Fibroblast of lung (primary cell): ENCODE data around the gene BNIP5. TPM values are rescaled to one million over a fixed set of nuclear protein-coding genes. Genes with fewer than 3 reads are reported as not detected.

Experiments used
- DNase-seq, 2 donors: peaks; one replicate each; pipeline versions ENCODE4 v3.0.0 to v3.0.0-alpha.2; 2010; ENCODE audit warnings: low read depth in 2 of 2
- H2AFZ ChIP-seq: 2 replicates; pipeline ENCODE4 v1.5.1; 2012; ENCODE audit warnings: low read length, control low read depth, inconsistent platforms
- H3K27ac ChIP-seq: 2 replicates; pipeline ENCODE4 v1.5.1; 2011; ENCODE audit warnings: low read length, control low read depth; ENCODE audit not compliant: insufficient read depth
- H3K27me3 ChIP-seq: 2 replicates; pipeline ENCODE4 v1.5.1; 2011; ENCODE audit warnings: mild to moderate bottlenecking, low read length; ENCODE audit not compliant: control insufficient read depth, insufficient read depth
- H3K36me3 ChIP-seq: 2 replicates; pipeline ENCODE4 v1.5.1; 2011; ENCODE audit warnings: low read length; ENCODE audit not compliant: control insufficient read depth, insufficient read depth
- H3K4me1 ChIP-seq: 2 replicates; pipeline ENCODE4 v1.5.1; 2011; ENCODE audit warnings: low read length; ENCODE audit not compliant: control insufficient read depth, insufficient read depth; ENCODE audit errors: extremely low read depth
- H3K4me2 ChIP-seq: 2 replicates; pipeline ENCODE4 v1.5.1; 2011; ENCODE audit warnings: low read length, control low read depth; ENCODE audit not compliant: insufficient read depth; ENCODE audit errors: extremely low read depth
- H3K4me3 ChIP-seq, 4 experiments: fragments of 200-600 bp in 1 of 4; sonication (generic) in 1 of 4; replicated peaks in 1 of 4; 2 replicates each; pipeline ENCODE4 v1.5.1; 2011 to 2016; ENCODE audit warnings: low read length in 4 of 4, low read depth in 3 of 4, mild to moderate bottlenecking in 3 of 4, control low read depth in 2 of 4, inconsistent platforms in 1 of 4, mixed read lengths in 1 of 4; ENCODE audit not compliant: insufficient read depth in 1 of 4; ENCODE audit errors: control extremely low read depth in 1 of 4
- H3K79me2 ChIP-seq: 2 replicates; pipeline ENCODE4 v1.5.1; 2012; ENCODE audit warnings: mild to moderate bottlenecking, low read length, inconsistent platforms; ENCODE audit not compliant: control insufficient read depth, insufficient read depth
- H3K9ac ChIP-seq: 2 replicates; pipeline ENCODE4 v1.5.1; 2011; ENCODE audit warnings: mild to moderate bottlenecking, low read length, control low read depth; ENCODE audit not compliant: insufficient read depth
- H3K9me3 ChIP-seq: 2 replicates; pipeline ENCODE4 v1.5.1; 2012; ENCODE audit warnings: low read depth, low read length; ENCODE audit not compliant: control insufficient read depth, insufficient read depth
- H4K20me1 ChIP-seq: 2 replicates; pipeline ENCODE4 v1.5.1; 2011; ENCODE audit warnings: low read length; ENCODE audit not compliant: control insufficient read depth, insufficient read depth; ENCODE audit errors: extremely low read depth
- CTCF ChIP-seq, 2 donors: IDR thresholded peaks in 1 of 2; conservative IDR thresholded peaks in 1 of 2; 1 replicate in 1 of 2; 2 replicates in 1 of 2; pipeline ENCODE4 v1.5.1; 2011 to 2012; ENCODE audit warnings: low read length in 2 of 2, control low read depth in 1 of 2, inconsistent platforms in 1 of 2, low read depth in 1 of 2, mild to moderate bottlenecking in 1 of 2
- EZH2 ChIP-seq: IDR thresholded peaks from 2 replicates; pipeline ENCODE4 v1.5.1; 2012; ENCODE audit warnings: low read length, control low read depth, mild to moderate bottlenecking; ENCODE audit errors: missing control alignments
- polyA plus RNA-seq, 2 donors: library from polyadenylated mRNA; depleted of rRNA in 1 of 2; stranded (reverse) in 1 of 2; unstranded in 1 of 2; fragments of >200 nt; gene quantifications; 2 replicates each; pipeline ENCODE4 v1.2.1, GENCODE V29; 2011 to 2012; ENCODE audit warnings: missing spikeins in 1 of 2
- total RNA-seq: library from RNA; depleted of rRNA; stranded (reverse); fragments of >200 nt; gene quantifications from 2 replicates; pipeline ENCODE4 v1.2.1, GENCODE V29; 2014

BNIP5 gene
- total and polyA plus RNA-seq, 2 donors (not counting 1 experiment from before 2014, with no cell fraction given), result not detected

GRCh38 chr6:36269834-36270705, 66.6 kb downstream of the BNIP5 start, which contains the start of gene PNPLA1:
Gene PNPLA1, plus strand, starts transcription at chr6:36270060. Its CDS starts 400 bp downstream, at chr6:36270460.
- H3K9ac ChIP-seq, result no peak within 1 kb of the TSS
- no peak within 1 kb of the TSS for H3K4me2 ChIP-seq
- H3K27ac ChIP-seq, result no peak within 1 kb of the TSS
- no peaks in the 10 kb centered on the region for H3K9me3 ChIP-seq
- no peaks in the 10 kb centered on the region for H4K20me1 ChIP-seq
- TF ChIP-seq EZH2 (no peak), CTCF (conservative IDR thresholded peaks at IDR 0.05 in 1 of 2, IDR thresholded peaks at IDR 0.05 in 1 of 2; ENCODE audit: low read depth in 1 of 2, low read length in 2 of 2) (no peak)
- H3K4me1 ChIP-seq, result no peaks in the 10 kb centered on the region
- no peaks in the 10 kb centered on the region for H3K36me3 ChIP-seq
- H2AFZ ChIP-seq, result no peak within 1 kb of the TSS
- peaks cover 22% of the 10 kb centered on the region for H3K27me3 ChIP-seq
- H3K79me2 ChIP-seq, result no peaks in the 10 kb centered on the region
- DNase-seq, result no peak
- H3K4me3 ChIP-seq, result no peak within 1 kb of the TSS

GRCh38 chr6:36268478-36269275, 68.0 kb downstream of the BNIP5 start:
- DNase-seq, result peak; percentile 26 to 33
- Histone ChIP-seq H3K4me1 (no peaks in the 10 kb centered on the region), H2AFZ (no peak overlapping the region), H3K9ac (no peak overlapping the region), H3K27ac (no peak overlapping the region), H3K27me3 (peaks cover 24% of the 10 kb centered on the region), H3K9me3 (no peaks in the 10 kb centered on the region), H3K79me2 (no peaks in the 10 kb centered on the region), H3K36me3 (no peaks in the 10 kb centered on the region), H3K4me3 (no peak overlapping the region), H4K20me1 (no peaks in the 10 kb centered on the region), H3K4me2 (no peak overlapping the region)
- no peak for TF ChIP-seq CTCF (conservative IDR thresholded peaks at IDR 0.05 in 1 of 2, IDR thresholded peaks at IDR 0.05 in 1 of 2; ENCODE audit: low read depth in 1 of 2, low read length in 2 of 2)
- no peak for TF ChIP-seq EZH2
